Astrocyte of the spinal cord (primary cell): ENCODE results near the gene THAP8.

Source experiments
- DNase-seq: peaks from one replicate; pipeline ENCODE4 v3.0.0; 2011; ENCODE audit warnings: low read depth, low spot score
- H3K4me3 ChIP-seq: 2 replicates; pipeline ENCODE4 v1.5.1; 2011; ENCODE audit warnings: low read depth, mild to moderate bottlenecking, low read length, moderate library complexity
- CTCF ChIP-seq: IDR thresholded peaks from 2 replicates; pipeline ENCODE4 v1.5.1; 2012; ENCODE audit warnings: low read depth, mild to moderate bottlenecking, low read length, inconsistent platforms
- in situ Hi-C: cut with HindIII; loops from 2 replicates; pipeline ENCODE4 v1.10.0; 2017; ENCODE audit warnings: low sequenced_read_pairs

Gene THAP8

GRCh38 chr19:36093687-36094086 lies 39.6 kb upstream of the THAP8 start:
- no peak for TF ChIP-seq CTCF
- no peak overlapping the region for H3K4me3 ChIP-seq
- DNase-seq, result no peak
- in situ Hi-C loops, result no loop called here

- no peak for TF ChIP-seq CTCF
- DNase-seq, result no peak
- H3K4me3 ChIP-seq, result no peak overlapping the region
- in situ Hi-C loops, result no loop called here
Measured at GRCh38 chr19:36093146-36093662, 39.1 kb upstream of the THAP8 start.

GRCh38 chr19:36092566-36092965 lies 38.5 kb upstream of the THAP8 start:
- DNase-seq, result no peak
- in situ Hi-C loops, result no loop called here
- no peak for TF ChIP-seq CTCF
- H3K4me3 ChIP-seq, result no peak overlapping the region

DNA sequence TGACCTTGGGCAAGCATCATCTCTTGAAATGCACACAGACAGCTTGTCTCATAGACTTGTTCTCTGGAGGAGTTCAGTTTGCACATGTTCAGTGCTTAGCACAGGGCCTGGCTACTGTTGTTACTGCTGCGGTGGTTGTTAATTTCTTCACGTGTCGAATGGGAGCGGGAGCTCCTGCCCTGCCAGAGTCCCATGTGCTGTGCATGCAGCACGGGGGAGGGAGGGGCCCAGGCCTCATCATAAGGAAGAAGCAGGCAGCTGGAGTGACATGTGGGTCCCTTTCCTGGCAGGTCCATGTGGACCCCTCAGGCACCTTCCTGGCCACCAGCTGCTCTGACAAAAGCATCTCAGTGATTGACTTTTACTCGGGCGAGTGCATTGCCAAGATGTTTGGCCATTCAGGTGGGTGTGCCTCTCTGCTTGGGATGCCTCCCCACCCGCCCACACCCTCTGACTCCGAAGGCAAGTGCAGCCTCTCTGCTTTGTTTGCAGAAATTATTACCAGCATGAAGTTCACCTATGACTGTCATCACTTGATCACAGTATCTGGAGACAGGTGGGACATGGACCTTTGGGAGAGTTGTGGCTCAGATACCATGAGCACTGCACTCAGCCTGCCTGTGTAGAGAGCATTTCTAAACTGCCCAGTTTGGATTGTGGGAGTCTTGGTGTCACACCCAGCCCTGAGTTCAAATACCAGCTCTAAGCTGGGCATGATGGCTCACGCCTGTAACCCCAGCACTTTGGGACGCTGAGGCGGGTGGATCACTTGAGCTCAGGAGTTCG lies 37.0 kb upstream of the THAP8 start:
- TF ChIP-seq CTCF, result no peak
- no peak overlapping the region for H3K4me3 ChIP-seq
- in situ Hi-C loops, result no loop called here
- no peak for DNase-seq

- H3K4me3 ChIP-seq, result no peak overlapping the region
- in situ Hi-C loops, result no loop called here
- no peak for TF ChIP-seq CTCF
- no peak for DNase-seq
Measured at GRCh38 chr19:36089847-36090246, 35.8 kb upstream of the THAP8 start.

DNA sequence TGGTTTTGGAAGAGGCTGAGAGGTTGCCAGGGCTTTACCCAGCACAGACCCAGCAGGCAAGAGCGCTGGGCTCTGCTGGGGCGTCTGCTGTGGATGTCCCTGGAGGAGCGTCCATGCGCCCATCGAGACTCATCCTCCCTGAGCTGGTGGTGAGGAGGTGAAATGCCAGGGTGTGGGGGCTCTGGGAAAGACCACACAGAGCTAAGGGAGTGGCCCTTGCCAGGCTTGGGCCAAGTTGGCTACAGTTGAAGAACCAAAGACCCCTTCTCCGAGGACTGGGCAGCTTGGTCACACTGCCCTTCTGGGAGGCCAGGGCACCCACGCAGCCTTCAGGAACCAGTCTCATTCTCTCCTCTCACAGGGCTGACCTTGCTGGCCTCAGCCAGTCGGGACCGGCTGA lies 32.2 kb upstream of the THAP8 start:
- in situ Hi-C loops, result no loop called here
- TF ChIP-seq CTCF, result no peak
- H3K4me3 ChIP-seq, result no peak overlapping the region
- DNase-seq, result no peak
